Activated naive CD8-positive, alpha-beta T cell treated with anti-CD3 and anti-CD28 coated beads for 36 hours (primary cell): ENCODE measurements around the gene ZBTB20. TPM values are rescaled to one million over a fixed set of nuclear protein-coding genes. Genes with fewer than 3 reads are reported as not detected.

Source experiments
- DNase-seq: peaks from one replicate; pipeline ENCODE4 v3.0.0; 2021
- H3K27ac Mint-ChIP-seq: one replicate; pipeline ENCODE4 v1.8.0; 2022; ENCODE audit warnings: mild to moderate bottlenecking, moderate library complexity, mixed read lengths
- H3K27me3 Mint-ChIP-seq: one replicate; pipeline ENCODE4 v1.8.0; 2022; ENCODE audit warnings: mild to moderate bottlenecking, mixed read lengths
- H3K36me3 Mint-ChIP-seq: one replicate; pipeline ENCODE4 v1.8.0; 2021; ENCODE audit warnings: mild to moderate bottlenecking, mixed read lengths
- H3K4me1 Mint-ChIP-seq: one replicate; pipeline ENCODE4 v1.8.0; 2021; ENCODE audit warnings: mixed read lengths
- H3K4me3 Mint-ChIP-seq: one replicate; pipeline ENCODE4 v1.8.0; 2022; ENCODE audit warnings: mild to moderate bottlenecking, moderate library complexity, mixed read lengths
- H3K9me3 Mint-ChIP-seq: one replicate; pipeline ENCODE4 v1.8.0; 2022; ENCODE audit warnings: mixed read lengths
- total RNA-seq, 2 experiments: library from RNA; stranded (reverse); gene quantifications; one replicate each; pipeline ENCODE4 v1.2.3, GENCODE V29; 2021

ZBTB20 gene
- total RNA-seq, 2 experiments from 2014 or later: 3.5 to 4.5 TPM

DNA sequence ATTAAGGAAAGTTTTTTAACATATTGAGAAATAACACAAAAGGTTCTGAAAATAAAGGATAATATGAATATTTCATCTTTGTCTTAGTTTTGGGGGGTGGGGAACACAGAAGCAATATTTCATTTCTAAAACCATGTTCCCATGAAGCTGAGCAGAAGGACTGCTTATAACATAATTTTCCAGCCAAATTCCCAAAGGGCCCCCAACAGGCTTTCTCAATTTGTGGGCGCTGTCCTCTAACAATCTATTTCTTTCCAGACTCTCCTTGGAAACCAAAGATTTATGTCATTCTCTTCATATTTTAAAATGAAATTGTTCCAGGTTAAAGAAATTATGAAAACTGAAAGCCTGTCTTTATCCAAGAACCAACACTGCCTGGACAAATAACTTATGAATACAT is 273.5 kb downstream of the ZBTB20 start:
- Mint-ChIP-seq H3K4me1 (peaks cover 5% of the 10 kb centered on the region), H3K36me3 (peaks cover 10% of the 10 kb centered on the region), H3K4me3 (no peak overlapping the region), H3K9me3 (no peaks in the 10 kb centered on the region), H3K27me3 (no peaks in the 10 kb centered on the region), H3K27ac (no peak overlapping the region)
- DNase-seq: no peak

DNA sequence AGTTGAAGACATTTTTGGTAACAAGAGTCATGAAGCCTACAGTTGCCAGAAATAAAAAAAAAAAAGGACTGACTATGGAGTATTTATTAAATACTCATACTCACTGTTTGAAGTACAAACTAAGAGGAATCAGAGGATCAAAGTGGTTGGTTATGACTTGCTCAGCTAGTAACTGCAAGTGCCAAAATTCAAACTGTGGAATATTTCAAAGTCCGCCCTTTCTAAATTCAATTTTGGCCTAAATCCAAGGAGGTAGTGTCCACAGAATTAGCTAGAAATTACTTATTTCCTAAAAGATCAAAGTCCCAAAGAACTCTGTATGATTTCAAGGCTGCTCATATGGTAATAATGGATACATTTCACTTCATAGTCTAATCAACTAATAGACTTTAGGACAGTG is 274.5 kb downstream of the ZBTB20 start:
- Mint-ChIP-seq H3K36me3 (peaks cover 10% of the 10 kb centered on the region), H3K27ac (no peak overlapping the region), H3K27me3 (no peaks in the 10 kb centered on the region), H3K4me3 (no peak overlapping the region), H3K4me1 (peaks cover 5% of the 10 kb centered on the region), H3K9me3 (no peaks in the 10 kb centered on the region)
- DNase-seq: no peak

DNA sequence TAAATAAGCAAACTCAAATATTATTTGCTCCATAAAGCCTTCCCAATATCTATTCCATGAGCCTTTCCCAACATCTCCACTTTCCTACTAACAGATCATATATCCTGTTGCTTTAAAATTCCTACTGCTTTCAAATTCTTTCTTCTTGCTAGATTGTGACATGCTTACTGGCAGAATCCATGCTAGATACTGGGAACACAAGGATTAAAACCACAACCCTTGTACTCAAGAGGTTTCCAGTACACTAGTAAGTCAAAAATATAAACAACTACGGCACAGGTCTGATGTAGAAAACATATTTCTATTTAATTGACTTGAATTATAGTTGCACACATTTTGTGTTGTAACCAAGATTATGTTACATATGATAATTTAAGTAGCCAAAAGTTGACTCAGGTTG is 275.0 kb downstream of the ZBTB20 start:
- Mint-ChIP-seq H3K9me3 (no peaks in the 10 kb centered on the region), H3K27me3 (no peaks in the 10 kb centered on the region), H3K27ac (no peak overlapping the region), H3K4me1 (peaks cover 5% of the 10 kb centered on the region), H3K4me3 (no peak overlapping the region), H3K36me3 (peaks cover 10% of the 10 kb centered on the region)
- no peak for DNase-seq

DNA sequence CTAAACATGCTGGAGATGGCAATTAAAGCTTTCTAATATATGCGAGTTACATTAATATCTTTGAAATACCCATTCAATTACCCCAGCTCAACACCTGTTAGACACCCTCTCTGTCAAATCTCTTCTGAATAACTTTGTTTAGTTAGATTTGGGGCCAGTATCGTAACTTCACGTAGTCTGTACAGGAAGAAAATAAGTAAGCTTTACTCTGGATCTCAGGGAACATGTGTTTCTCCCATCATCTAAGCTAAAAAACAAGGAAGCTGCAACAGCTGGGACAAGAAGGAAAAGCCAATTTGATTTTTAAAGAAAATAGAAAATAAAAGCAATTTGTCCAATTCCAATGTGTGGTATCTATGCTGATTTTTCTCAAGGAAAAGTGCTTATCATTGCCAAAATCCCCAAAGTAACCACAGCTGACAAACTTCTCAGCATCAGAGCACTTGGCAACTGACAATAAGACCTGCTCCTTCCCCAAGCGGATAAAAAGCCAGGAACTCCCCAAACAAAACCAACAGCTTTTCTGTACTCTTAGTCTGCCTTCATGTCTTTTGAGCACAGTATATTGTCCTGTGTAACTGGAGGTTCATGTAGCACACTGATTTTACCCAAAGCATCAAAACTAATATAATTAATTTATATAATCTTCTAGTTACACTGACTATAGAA is 279.1 kb downstream of the ZBTB20 start:
- Mint-ChIP-seq H3K4me3 (no peak overlapping the region), H3K27me3 (no peaks in the 10 kb centered on the region), H3K9me3 (no peaks in the 10 kb centered on the region), H3K4me1 (peaks cover 30% of the 10 kb centered on the region), H3K27ac (no peak overlapping the region), H3K36me3 (peaks cover 10% of the 10 kb centered on the region)
- no peak for DNase-seq

- no peak for DNase-seq
- peaks cover 32% of the 10 kb centered on the region for H3K4me1 Mint-ChIP-seq
- H3K27ac Mint-ChIP-seq: no peak overlapping the region
- peaks cover 10% of the 10 kb centered on the region for H3K36me3 Mint-ChIP-seq
- no peak overlapping the region for H3K4me3 Mint-ChIP-seq
- no peaks in the 10 kb centered on the region for H3K9me3 Mint-ChIP-seq
- H3K27me3 Mint-ChIP-seq: no peaks in the 10 kb centered on the region
Measured at GRCh38 chr3:114867359-114867758, 279.7 kb downstream of the ZBTB20 start.

GRCh38 chr3:114866430-114866829 is 280.7 kb downstream of the ZBTB20 start:
- Mint-ChIP-seq H3K36me3 (peaks cover 7% of the 10 kb centered on the region), H3K27ac (no peak overlapping the region), H3K9me3 (no peaks in the 10 kb centered on the region), H3K4me1 (peaks cover 34% of the 10 kb centered on the region), H3K4me3 (no peak overlapping the region), H3K27me3 (no peaks in the 10 kb centered on the region)
- no peak for DNase-seq

DNA sequence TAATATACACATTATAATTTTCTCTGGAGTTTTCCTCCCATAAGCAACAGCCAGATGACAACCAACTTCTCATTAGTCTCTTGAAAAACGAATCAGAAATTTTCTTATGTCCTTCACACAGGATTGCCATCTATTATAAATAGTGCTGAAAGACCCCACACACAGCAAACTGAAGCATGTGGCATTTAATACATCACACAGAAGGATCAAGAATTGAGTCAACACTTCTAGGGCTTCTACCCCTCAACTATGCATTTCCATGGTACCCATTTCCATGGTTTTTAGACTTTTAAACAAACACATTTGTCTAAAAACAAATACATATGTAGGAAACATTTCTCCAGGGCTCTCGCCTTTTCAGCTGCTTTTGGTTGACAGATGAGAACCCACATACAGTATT is 282.1 kb downstream of the ZBTB20 start:
- Mint-ChIP-seq H3K27me3 (no peaks in the 10 kb centered on the region), H3K27ac (no peak overlapping the region), H3K36me3 (no peaks in the 10 kb centered on the region), H3K4me3 (no peak overlapping the region), H3K9me3 (no peaks in the 10 kb centered on the region), H3K4me1 (peaks cover 44% of the 10 kb centered on the region)
- DNase-seq: no peak

- Mint-ChIP-seq H3K36me3 (no peaks in the 10 kb centered on the region), H3K27me3 (no peaks in the 10 kb centered on the region), H3K9me3 (no peaks in the 10 kb centered on the region), H3K4me3 (peak overlapping the region; percentile 65), H3K4me1 (peaks cover 44% of the 10 kb centered on the region), H3K27ac (peak overlapping the region; percentile 66)
- no peak for DNase-seq
Measured at GRCh38 chr3:114863848-114864247, 283.2 kb downstream of the ZBTB20 start.

DNA sequence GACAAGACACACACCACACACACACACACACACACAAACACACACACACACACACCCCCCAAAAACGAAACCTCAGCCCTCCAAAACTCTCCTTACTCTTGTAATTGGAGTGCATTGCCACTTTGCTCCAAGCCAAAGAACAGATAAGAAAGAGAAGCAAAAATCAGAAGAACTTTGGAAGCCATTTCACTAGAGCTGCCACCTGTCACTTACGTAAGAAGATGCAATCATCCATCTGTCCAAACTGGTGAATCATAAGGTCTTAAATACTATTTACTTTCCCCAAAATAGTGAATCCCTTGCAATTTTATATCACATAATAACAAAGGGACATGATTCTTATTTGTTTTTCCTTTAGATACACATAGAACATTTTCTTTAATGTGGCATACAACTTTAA is 285.4 kb downstream of the ZBTB20 start:
- H3K27me3 Mint-ChIP-seq: no peaks in the 10 kb centered on the region
- H3K27ac Mint-ChIP-seq: no peak overlapping the region
- DNase-seq: no peak
- H3K4me3 Mint-ChIP-seq: no peak overlapping the region
- peaks cover 49% of the 10 kb centered on the region for H3K4me1 Mint-ChIP-seq
- H3K9me3 Mint-ChIP-seq: no peaks in the 10 kb centered on the region
- no peaks in the 10 kb centered on the region for H3K36me3 Mint-ChIP-seq

DNA sequence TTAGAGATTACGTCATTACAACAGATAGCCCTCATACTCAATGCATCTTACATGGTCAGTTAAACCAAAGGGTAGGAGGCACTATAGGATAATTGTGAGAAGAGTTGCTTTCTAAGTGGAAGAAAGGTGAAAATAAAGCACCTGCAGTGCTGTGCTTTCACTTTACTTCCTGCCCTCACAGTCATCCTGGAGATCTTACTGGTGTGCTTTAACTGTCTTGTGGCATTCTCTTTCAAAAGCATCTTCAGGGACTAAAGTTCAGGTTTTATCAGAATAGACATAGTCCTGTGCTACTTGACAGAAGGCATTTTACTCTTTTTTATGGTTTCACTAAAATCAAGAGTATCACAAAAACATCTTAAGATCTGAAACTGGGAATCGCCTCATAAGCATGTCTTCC is 286.6 kb downstream of the ZBTB20 start:
- Mint-ChIP-seq H3K36me3 (no peaks in the 10 kb centered on the region), H3K27ac (no peak overlapping the region), H3K4me1 (peaks cover 54% of the 10 kb centered on the region), H3K4me3 (no peak overlapping the region), H3K27me3 (no peaks in the 10 kb centered on the region), H3K9me3 (no peaks in the 10 kb centered on the region)
- DNase-seq: no peak

DNA sequence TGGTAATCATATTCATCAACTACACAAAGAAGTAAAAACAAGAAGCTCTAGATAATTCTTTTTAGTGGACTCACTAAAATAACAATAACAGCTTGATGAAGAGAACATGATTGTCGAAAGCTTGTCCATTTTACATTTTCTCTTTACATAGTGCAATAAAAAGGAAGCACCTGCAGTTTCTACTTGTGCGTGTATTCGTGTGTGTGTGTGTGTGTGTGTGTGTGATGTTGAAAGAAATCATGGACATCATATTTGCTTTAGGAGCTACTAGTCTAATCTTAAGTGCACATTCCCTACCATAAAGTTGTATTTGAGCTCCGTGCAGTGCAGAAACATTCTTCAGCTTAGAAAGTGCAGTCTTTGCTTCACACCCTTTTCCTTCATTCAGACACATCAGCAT is 288.8 kb downstream of the ZBTB20 start:
- Mint-ChIP-seq H3K27ac (no peak overlapping the region), H3K9me3 (no peaks in the 10 kb centered on the region), H3K27me3 (no peaks in the 10 kb centered on the region), H3K4me3 (no peak overlapping the region), H3K4me1 (peaks cover 45% of the 10 kb centered on the region), H3K36me3 (peaks cover 2% of the 10 kb centered on the region)
- no peak for DNase-seq

- H3K4me1 Mint-ChIP-seq: peaks cover 43% of the 10 kb centered on the region
- H3K9me3 Mint-ChIP-seq: no peaks in the 10 kb centered on the region
- H3K36me3 Mint-ChIP-seq: peaks cover 2% of the 10 kb centered on the region
- H3K27me3 Mint-ChIP-seq: no peaks in the 10 kb centered on the region
- H3K4me3 Mint-ChIP-seq: no peak overlapping the region
- no peak for DNase-seq
- no peak overlapping the region for H3K27ac Mint-ChIP-seq
Measured at GRCh38 chr3:114857299-114857701, 289.8 kb downstream of the ZBTB20 start.

DNA sequence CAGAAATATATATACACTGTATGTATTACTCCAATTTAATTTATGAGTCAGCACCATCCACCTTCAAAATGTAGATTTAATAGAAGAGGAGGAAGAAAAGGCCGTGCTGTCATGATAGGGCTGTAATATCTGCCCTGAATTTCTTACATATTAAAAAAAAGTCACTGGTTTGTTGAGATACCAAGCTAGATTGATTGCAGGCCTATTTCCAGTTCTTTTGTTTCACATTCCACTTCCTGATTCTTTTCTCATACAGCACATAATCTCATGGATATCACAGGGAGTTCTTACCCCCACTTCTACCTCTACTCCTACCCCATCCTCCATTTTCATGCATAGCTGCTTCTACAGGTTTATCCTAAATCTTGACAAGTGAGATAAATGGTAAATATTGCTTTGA is 290.3 kb downstream of the ZBTB20 start:
- Mint-ChIP-seq H3K9me3 (no peaks in the 10 kb centered on the region), H3K36me3 (peaks cover 2% of the 10 kb centered on the region), H3K4me3 (no peak overlapping the region), H3K27ac (no peak overlapping the region), H3K27me3 (no peaks in the 10 kb centered on the region), H3K4me1 (peaks cover 42% of the 10 kb centered on the region)
- DNase-seq: no peak

- no peaks in the 10 kb centered on the region for H3K27me3 Mint-ChIP-seq
- H3K27ac Mint-ChIP-seq: no peak overlapping the region
- no peak overlapping the region for H3K4me3 Mint-ChIP-seq
- H3K9me3 Mint-ChIP-seq: no peaks in the 10 kb centered on the region
- H3K36me3 Mint-ChIP-seq: peaks cover 2% of the 10 kb centered on the region
- peaks cover 35% of the 10 kb centered on the region for H3K4me1 Mint-ChIP-seq
- DNase-seq: no peak
Measured at GRCh38 chr3:114855839-114856238, 291.2 kb downstream of the ZBTB20 start.

DNA sequence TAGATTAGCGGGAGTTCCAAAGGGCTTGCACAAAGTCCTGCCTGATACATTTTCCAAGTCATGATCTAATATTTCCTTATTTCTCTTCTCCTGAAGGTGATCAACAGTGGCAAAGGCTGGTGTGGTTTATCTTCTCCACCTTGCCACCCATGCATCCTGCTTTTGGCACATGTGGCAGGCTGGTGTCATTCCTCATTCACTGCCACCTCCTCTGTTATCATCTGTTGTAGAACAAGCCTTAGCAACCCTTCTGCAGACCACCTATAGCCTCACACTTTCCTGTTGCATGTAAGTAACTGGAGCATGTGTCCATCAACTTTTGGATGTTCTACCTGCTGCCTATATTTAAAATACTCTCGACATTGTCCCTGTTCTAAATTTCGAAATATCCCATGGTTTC is 294.1 kb downstream of the ZBTB20 start:
- DNase-seq: no peak
- H3K9me3 Mint-ChIP-seq: no peaks in the 10 kb centered on the region
- no peak overlapping the region for H3K4me3 Mint-ChIP-seq
- H3K27ac Mint-ChIP-seq: no peak overlapping the region
- no peaks in the 10 kb centered on the region for H3K27me3 Mint-ChIP-seq
- H3K4me1 Mint-ChIP-seq: peaks cover 26% of the 10 kb centered on the region
- peaks cover 2% of the 10 kb centered on the region for H3K36me3 Mint-ChIP-seq

DNA sequence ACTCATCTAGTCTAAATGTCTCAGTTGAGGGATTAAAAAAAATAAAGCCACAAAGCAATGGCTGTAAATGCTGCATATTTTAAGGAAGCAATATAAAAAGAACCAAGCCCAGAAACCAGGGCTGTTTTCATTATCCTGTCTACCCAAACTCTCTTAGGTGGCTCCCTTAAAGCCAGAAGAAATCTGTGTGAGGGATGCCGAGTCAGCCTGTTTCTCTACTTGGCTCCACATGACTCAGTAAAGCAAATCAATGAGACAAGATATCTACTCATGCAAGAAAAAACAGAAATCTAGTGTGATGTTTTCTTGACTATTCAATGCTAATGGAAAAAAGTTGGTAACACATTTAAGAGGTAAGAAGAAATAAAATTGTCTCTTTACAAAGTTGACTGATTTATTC is 296.2 kb downstream of the ZBTB20 start:
- Mint-ChIP-seq H3K27ac (no peak overlapping the region), H3K4me1 (peaks cover 15% of the 10 kb centered on the region), H3K4me3 (no peak overlapping the region), H3K36me3 (peaks cover 2% of the 10 kb centered on the region), H3K27me3 (no peaks in the 10 kb centered on the region), H3K9me3 (no peaks in the 10 kb centered on the region)
- DNase-seq: no peak
